DND-41 (cell line): Measurements from ENCODE around the gene CD320.

Experiments
- EZH2 ChIP-seq: IDR thresholded peaks from 3 replicates; pipeline ENCODE4 v1.6.1; 2012; ENCODE audit warnings: borderline replicate concordance, low read depth, mild to moderate bottlenecking, moderate library complexity, low read length, inconsistent platforms; ENCODE audit not compliant: severe bottlenecking
- TF ChIP-seq, protein P1 (sequence below): IDR thresholded peaks from 2 replicates; pipeline ENCODE4 v1.5.1; 2012; ENCODE audit warnings: borderline replicate concordance, low read length, moderate library complexity, mild to moderate bottlenecking; ENCODE audit not compliant: poor library complexity, severe bottlenecking; ENCODE audit errors: extremely low read depth

DNA sequence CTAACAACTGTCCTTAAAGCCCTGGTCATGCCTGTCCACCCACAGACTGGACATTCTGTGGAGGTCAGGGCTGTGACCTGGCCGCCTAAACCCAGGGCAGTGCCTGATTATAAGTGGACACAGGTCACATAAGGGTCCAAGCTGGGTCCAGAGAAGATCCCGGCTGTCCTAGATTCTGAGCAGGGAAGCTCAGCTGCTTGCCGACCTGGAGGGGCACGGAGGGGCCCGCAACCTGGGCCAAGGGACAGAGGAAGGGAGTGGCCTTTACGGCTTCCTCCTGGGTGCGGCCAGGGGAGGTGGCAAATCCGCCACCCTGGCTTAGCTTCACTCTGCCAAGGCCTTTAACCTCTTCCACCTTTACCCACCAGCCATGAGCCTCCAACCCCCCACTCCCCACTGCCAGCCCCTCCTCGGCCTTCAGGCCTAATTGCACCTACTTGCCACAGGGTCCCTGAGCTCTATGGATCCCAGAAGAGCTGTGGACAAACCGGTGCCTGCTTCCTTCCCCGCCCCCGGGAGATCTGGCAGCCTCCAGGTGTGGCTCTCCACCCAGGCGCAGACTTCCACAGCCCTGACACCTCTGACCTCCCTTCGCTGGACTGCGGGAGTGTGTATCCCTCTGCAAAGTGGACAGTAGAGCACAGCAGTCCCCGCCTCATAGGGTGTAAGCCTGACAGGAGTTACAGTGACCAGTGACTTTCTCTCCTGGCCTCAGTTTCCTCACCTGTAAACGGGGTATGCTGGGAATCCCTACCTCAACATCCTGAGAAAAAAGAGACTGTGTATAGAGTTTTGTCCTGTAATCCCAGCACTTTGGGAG is 1.7 kb downstream of the CD320 start:
- TF ChIP-seq, protein P1, sequence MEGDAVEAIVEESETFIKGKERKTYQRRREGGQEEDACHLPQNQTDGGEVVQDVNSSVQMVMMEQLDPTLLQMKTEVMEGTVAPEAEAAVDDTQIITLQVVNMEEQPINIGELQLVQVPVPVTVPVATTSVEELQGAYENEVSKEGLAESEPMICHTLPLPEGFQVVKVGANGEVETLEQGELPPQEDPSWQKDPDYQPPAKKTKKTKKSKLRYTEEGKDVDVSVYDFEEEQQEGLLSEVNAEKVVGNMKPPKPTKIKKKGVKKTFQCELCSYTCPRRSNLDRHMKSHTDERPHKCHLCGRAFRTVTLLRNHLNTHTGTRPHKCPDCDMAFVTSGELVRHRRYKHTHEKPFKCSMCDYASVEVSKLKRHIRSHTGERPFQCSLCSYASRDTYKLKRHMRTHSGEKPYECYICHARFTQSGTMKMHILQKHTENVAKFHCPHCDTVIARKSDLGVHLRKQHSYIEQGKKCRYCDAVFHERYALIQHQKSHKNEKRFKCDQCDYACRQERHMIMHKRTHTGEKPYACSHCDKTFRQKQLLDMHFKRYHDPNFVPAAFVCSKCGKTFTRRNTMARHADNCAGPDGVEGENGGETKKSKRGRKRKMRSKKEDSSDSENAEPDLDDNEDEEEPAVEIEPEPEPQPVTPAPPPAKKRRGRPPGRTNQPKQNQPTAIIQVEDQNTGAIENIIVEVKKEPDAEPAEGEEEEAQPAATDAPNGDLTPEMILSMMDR = no peak
- no peak for TF ChIP-seq EZH2
